HEK293 (cell line): Measurements from ENCODE around the gene OR10G3.
"Not testable (repeated sequence)": the region's sequence is repeated elsewhere in the genome, so short reads cannot be mapped to it uniquely, and the experiment has no call there.

ENCODE experiments used
- CTCF ChIA-PET: fragments of 350-600 bp; formaldehyde crosslinking; extraction: SDS; loops from one replicate; lab custom pipeline; 2021; ENCODE audit warnings: antibody characterized with exemption; lab: Yijun Ruan, JAX
- POLR2A ChIA-PET: fragments of 300-600 bp; formaldehyde crosslinking; extraction: SDS; loops from one replicate; lab custom pipeline; 2020; ENCODE audit warnings: antibody characterized with exemption, inconsistent platforms; lab: Yijun Ruan, JAX
- H3K27ac ChIP-seq: fragments of 200-500 bp; sonication (Bioruptor generic); 2 replicates; pipeline ENCODE4 v1.5.1; 2014; ENCODE audit warnings: low read depth, low read length, control low read depth, inconsistent platforms; ENCODE audit errors: extremely low read depth
- H3K36me3 ChIP-seq, 2 experiments: fragments of 200-500 bp in 1 of 2; sonication (Bioruptor generic) in 1 of 2; 1 replicate in 1 of 2; 2 replicates in 1 of 2; pipeline ENCODE4 v1.5.1; 2014 to 2017; ENCODE audit warnings: inconsistent platforms in 2 of 2, low read length in 2 of 2; ENCODE audit not compliant: control insufficient read depth in 2 of 2, insufficient read depth in 1 of 2
- H3K4me1 ChIP-seq: fragments of 200-500 bp; sonication (Bioruptor generic); 2 replicates; pipeline ENCODE4 v1.5.1; 2014; ENCODE audit warnings: mild to moderate bottlenecking, low read length, inconsistent platforms; ENCODE audit not compliant: control insufficient read depth, insufficient read depth
- H3K4me3 ChIP-seq: 2 replicates; pipeline ENCODE4 v1.5.1; 2011; ENCODE audit warnings: low read depth, mild to moderate bottlenecking, control low read depth, low read length, moderate library complexity
- H3K9me3 ChIP-seq: fragments of 200-500 bp; sonication (Bioruptor generic); 2 replicates; pipeline ENCODE4 v1.5.1; 2014; ENCODE audit warnings: low read depth, low read length, inconsistent platforms; ENCODE audit not compliant: control insufficient read depth, insufficient read depth
- AEBP2 ChIP-seq: fragments of 450-650 bp; formaldehyde crosslinking; IDR thresholded peaks from 2 replicates; pipeline ENCODE4 v1.5.1; 2016; ENCODE audit warnings: missing biosample characterization, missing genetic modification characterization, borderline replicate concordance
- BCL11B ChIP-seq: fragments of 450-650 bp; formaldehyde crosslinking; IDR thresholded peaks from 2 replicates; pipeline ENCODE4 v1.5.1; 2016; ENCODE audit warnings: low read depth, missing biosample characterization, missing genetic modification characterization
- REST ChIP-seq: fragments of 450-650 bp; formaldehyde crosslinking; IDR thresholded peaks from 2 replicates; pipeline ENCODE4 v1.5.1; 2016; ENCODE audit warnings: missing biosample characterization, missing genetic modification characterization
- SALL2 ChIP-seq: fragments of 450-650 bp; formaldehyde crosslinking; IDR thresholded peaks from 2 replicates; pipeline ENCODE4 v1.5.0; 2017; ENCODE audit warnings: missing biosample characterization, mild to moderate bottlenecking, missing genetic modification characterization, borderline replicate concordance
- ZNF121 ChIP-seq: fragments of 450-650 bp; formaldehyde crosslinking; IDR thresholded peaks from 2 replicates; pipeline ENCODE4 v1.5.1; 2016; ENCODE audit warnings: missing biosample characterization, missing genetic modification characterization
- ZNF133 ChIP-seq: fragments of 450-650 bp; formaldehyde crosslinking; IDR thresholded peaks from 2 replicates; pipeline ENCODE4 v1.5.1; 2016; ENCODE audit warnings: missing biosample characterization, missing genetic modification characterization
- ZNF24 ChIP-seq: fragments of 450-650 bp; formaldehyde crosslinking; IDR thresholded peaks from 2 replicates; pipeline ENCODE4 v1.5.1; 2016; ENCODE audit warnings: missing biosample characterization, missing genetic modification characterization
- ZNF37A ChIP-seq: fragments of 450-650 bp; IDR thresholded peaks from 2 replicates; pipeline ENCODE4 v1.5.1; 2018; ENCODE audit warnings: missing biosample characterization, missing genetic modification characterization
- ZNF426 ChIP-seq: fragments of 450-650 bp; formaldehyde crosslinking; IDR thresholded peaks from 2 replicates; pipeline ENCODE4 v1.5.1; 2017; ENCODE audit warnings: missing biosample characterization, missing genetic modification characterization, mild to moderate bottlenecking, inconsistent platforms, moderate library complexity
- ZNF510 ChIP-seq: fragments of 450-650 bp; formaldehyde crosslinking; IDR thresholded peaks from 2 replicates; pipeline ENCODE4 v1.5.1; 2018; ENCODE audit warnings: mild to moderate bottlenecking, missing genetic modification characterization, missing biosample characterization; ENCODE audit not compliant: insufficient replicate concordance
- ZNF624 ChIP-seq: fragments of 450-650 bp; formaldehyde crosslinking; IDR thresholded peaks from 2 replicates; pipeline ENCODE4 v1.5.1; 2017; ENCODE audit warnings: missing biosample characterization, missing genetic modification characterization
- ZNF707 ChIP-seq: fragments of 450-650 bp; formaldehyde crosslinking; IDR thresholded peaks from 2 replicates; pipeline ENCODE4 v1.5.1; 2016; ENCODE audit warnings: missing biosample characterization, missing genetic modification characterization
- ZSCAN23 ChIP-seq: fragments of 450-650 bp; formaldehyde crosslinking; IDR thresholded peaks from 2 replicates; pipeline ENCODE4 v1.5.1; 2016; ENCODE audit warnings: missing biosample characterization, missing genetic modification characterization
- ZSCAN5A ChIP-seq: fragments of 450-650 bp; formaldehyde crosslinking; IDR thresholded peaks from 2 replicates; pipeline ENCODE4 v1.5.1; 2016; ENCODE audit warnings: missing biosample characterization, missing genetic modification characterization

OR10G3 gene

GRCh38 chr14:21556378-21557083, 23.3 kb downstream of the OR10G3 start:
- CTCF ChIA-PET: interaction anchor here (0.6 to 4.7 kb wide), 14 partner anchors 22 to 542 kb away, joined by 3 to 72 read pairs (median 3); partner anchors contain the start of gene SALL2
- Histone ChIP-seq H3K4me1 (no peaks in the 10 kb centered on the region), H3K4me3 (no peak overlapping the region)
- TF ChIP-seq ZNF121 (peak; percentile 96), ZNF426 (tag by site-specific recombination) (no peak), ZNF24 (peak; percentile 84; the same call in 1 of the 2 replicates)
- TF ChIP-seq, all 188 proteins: peak for 2
- H3K36me3 ChIP-seq: no peaks in the 10 kb centered on the region
- POLR2A ChIA-PET: interaction anchor here (0.6 to 1.9 kb wide), 4 partner anchors 30 to 101 kb away, joined by 5 to 9 read pairs (median 7); partner anchors contain the start of genes CHD8, METTL3 and SALL2
- H3K9me3 ChIP-seq: no peaks in the 10 kb centered on the region
- H3K27ac ChIP-seq: no peak overlapping the region

- Histone ChIP-seq H3K27ac (no peak overlapping the region), H3K4me3 (no peak overlapping the region), H3K4me1 (no peaks in the 10 kb centered on the region), H3K36me3 (no peaks in the 10 kb centered on the region), H3K9me3 (no peaks in the 10 kb centered on the region)
- ChIA-PET POLR2A (interaction anchor here (0.8 kb wide), 1 partner anchor 42 kb away, joined by 4 read pairs; the partner anchor contains the start of gene METTL3), CTCF (no interaction called here)
- TF ChIP-seq SALL2 (tag by site-specific recombination) (no peak), ZNF707 (tag by site-specific recombination) (no peak), ZNF133 (tag by site-specific recombination) (no peak), AEBP2 (tag by site-specific recombination) (no peak), ZNF510 (tag by site-specific recombination) (no peak), REST (tag by site-specific recombination) (no peak), ZNF624 (tag by site-specific recombination) (no peak), ZSCAN5A (tag by site-specific recombination) (no peak), BCL11B (tag by site-specific recombination) (no peak), ZNF37A (tag by site-specific recombination) (no peak), ZSCAN23 (tag by site-specific recombination) (no peak)
Measured at GRCh38 chr14:21553266-21553665, 26.6 kb downstream of the OR10G3 start.

- H3K4me3 ChIP-seq, H3K4me1 ChIP-seq, H3K9me3 ChIP-seq, H3K36me3 ChIP-seq, H3K27ac ChIP-seq, CTCF ChIA-PET: not testable (repeated sequence)
- POLR2A ChIA-PET: interaction anchor here (0.7 kb wide), 1 partner anchor 892 kb away, joined by 4 read pairs; no protein-coding TSS in a partner anchor
Measured at GRCh38 chr14:21544588-21544987, 35.3 kb downstream of the OR10G3 start.
